Activated T-cell treated with anti-CD3 and anti-CD28 coated beads for 1 hour (primary cell): ENCODE results near the gene SSH3.

ENCODE experiments used
- DNase-seq: peaks from one replicate; pipeline ENCODE4 v3.0.0-alpha.2; 2020; ENCODE audit warnings: low read depth

The SSH3 gene

DNA sequence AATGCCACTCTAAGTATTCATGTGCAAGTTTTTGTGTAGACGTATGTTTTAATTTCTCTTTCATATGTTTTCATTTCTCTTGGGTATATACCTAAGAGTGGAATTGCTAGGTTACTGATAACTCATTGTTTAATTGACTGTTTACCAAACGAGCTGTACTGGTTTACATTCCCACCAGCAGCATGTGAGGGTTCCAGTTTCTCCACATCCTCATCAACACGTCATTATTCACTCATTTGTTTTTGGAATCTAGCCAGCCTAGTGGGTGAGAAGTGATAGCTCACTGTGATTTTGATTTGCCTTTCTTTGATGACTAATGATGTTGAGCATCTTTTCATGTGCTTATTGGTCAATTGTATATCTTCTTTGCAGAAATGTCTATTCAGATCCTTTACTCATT, 10.2 kb upstream of the SSH3 start:
- no peak for DNase-seq

DNA sequence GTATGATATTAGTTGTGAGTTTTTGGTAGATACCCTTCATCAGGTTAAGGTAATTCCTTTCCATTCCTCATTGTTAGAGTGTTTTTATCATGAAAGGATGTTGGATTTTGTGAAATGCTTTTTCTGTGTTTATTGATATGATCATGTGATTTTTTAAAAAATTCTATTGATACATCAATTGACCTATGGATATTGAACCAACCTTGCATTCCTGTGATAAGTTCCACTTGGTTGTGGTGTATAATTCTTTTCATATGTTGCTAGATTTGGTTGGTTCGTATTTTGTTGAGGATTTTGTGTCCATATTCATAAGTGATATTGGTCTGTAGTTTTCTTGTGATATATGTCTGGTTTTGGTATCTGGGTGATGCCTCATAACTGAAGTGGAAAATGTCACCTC, 7.5 kb upstream of the SSH3 start:
- no peak for DNase-seq

DNA sequence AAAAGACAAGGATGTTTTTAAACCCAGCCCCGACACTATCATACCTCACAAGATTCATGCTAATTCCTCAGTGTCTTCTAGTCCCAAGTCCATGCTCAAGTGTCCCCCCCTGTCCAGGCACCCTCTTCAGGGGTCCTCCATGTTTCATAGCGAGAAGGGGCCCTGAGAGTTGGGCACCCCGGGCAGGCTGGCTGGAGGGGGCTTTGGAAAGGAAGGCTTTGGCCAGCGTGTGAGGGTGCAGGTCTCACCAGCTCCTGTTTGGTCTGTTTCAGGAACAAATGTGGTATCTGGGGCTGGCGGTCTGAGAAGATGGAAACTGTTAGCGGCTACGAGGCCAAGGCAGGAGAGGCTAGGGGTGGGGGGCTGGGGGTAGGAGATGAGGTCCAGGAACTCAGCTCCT, 4.5 kb upstream of the SSH3 start:
- DNase-seq: no peak

DNA sequence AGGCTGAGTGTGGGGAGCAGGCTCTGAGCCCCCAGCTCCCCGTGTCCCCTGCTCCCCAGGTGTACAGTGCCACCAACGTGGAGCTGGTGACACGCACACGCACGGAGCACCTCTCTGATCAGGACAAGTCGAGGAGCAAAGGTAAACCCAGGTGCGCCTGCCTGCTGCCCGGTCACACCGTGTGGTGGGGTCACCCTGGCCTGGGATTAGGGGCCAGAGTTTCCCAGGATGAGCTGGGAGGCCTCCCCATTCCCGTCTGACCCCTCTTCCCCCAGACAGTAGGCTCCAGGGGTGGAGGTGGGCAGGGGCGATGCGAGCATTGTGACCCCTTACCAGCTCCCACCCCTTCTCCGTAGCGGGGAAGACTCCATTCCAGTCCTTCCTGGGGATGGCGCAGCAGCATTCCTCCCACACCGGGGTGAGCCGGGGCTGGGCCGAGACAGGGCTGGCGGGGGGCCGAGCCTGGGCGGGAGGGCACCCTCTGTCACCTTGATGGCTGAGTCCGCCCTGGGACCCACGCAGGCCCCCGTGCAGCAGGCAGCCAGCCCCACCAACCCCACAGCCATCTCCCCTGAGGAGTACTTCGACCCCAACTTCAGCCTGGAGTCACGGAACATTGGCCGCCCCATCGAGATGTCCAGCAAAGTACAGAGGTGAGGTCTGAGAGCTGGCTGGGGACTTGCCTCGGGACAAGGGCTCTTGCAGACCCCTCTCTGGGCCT, 3.7 kb upstream of the SSH3 start:
- DNase-seq: no peak

DNA sequence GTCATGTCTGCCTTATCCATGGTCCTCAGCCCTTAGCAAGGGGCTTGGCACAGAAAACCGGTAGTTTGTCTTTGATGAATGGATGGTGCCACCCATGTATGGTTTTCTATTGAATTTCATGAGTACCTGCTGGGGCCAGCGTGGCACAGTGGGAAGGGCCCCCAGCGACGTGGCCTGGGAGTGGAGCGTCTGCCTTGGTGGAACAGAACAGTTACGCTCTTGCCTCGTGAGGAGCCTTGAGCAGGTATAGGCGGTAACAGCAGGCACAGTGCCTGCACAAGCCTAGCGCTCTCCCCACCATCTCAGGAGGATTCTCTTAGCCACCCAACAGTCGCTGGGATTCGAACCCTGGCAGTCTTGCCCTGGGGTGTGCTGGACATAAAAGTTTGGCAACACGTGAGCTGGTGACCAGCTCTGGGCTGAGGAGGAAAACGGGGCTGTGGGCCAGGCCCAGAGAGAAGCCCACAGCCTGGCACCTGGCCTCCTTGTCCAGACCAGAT, 3.0 kb upstream of the SSH3 start:
- no peak for DNase-seq

DNA sequence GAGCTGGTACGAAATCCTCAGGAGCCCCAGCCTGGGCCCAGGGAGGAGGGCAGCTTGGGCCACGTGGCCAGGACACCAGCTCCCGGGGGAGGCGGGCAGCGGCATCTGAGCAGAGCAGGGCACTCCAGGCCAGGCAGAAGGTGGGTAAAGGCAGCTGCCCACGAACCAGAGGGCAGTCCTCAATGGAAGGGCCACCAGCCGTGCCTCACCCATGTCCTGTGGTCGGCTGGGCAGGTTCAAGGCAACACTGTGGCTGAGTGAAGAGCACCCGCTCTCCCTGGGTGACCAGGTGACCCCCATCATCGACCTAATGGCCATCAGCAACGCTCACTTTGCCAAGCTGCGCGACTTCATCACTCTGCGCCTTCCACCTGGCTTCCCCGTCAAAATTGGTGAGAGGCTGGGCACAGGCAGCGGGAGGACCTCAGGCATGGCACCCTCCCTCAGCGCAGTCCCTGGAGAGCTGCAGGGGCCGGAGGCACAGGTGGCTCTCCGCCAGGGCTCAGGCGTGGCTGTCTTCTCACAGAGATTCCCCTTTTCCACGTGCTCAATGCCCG, 2.5 kb upstream of the SSH3 start:
- DNase-seq: no peak

DNA sequence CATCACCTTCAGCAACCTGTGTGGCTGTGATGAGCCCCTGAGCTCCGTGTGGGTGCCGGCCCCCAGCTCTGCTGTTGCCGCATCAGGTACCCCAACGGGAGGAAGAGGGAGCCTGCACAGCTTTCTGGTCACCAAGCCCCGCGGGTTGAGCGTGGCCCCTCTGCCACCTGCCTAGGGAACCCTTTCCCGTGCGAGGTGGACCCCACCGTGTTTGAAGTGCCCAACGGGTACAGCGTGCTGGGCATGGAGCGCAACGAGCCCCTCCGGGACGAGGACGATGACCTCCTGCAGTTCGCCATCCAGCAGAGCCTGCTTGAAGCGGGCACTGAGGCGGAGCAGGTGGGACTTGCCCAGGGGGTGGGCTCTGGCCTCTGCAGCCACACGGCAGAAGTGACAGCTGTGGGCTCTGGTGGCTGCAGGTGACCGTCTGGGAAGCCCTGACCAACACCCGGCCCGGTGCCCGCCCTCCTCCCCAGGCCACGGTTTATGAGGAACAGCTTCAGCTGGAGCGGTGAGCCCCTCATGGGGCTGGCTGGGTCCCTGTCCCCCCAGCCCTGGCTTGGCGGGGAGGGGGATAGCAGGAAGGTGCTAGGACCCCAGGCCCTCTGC, 1.9 kb upstream of the SSH3 start:
- DNase-seq: no peak

DNA sequence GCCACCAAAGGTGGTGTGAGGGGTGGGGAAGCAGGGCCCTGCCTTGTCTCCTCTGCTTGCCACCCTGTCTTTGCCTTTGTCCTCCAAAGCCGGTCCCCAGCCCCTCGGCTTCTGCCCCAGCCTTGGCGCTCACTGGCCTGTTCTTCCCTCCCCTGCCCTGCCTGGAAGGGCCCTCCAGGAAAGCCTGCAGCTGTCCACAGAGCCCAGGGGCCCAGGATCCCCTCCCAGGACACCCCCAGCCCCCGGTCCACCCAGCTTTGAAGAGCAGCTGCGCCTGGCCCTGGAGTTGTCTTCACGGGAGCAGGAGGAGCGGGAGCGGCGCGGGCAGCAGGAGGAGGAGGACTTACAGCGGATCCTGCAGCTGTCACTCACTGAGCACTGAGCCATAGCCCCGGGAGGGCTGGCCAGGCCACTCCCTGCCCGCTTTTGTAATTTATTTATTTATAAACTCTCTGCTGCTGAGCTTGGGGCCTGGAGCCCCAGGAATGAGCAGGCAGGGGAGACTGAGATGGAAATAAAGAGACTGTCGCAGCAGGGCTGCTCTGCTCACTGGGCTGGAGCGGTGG, 1.3 kb upstream of the SSH3 start:
- no peak for DNase-seq

DNA sequence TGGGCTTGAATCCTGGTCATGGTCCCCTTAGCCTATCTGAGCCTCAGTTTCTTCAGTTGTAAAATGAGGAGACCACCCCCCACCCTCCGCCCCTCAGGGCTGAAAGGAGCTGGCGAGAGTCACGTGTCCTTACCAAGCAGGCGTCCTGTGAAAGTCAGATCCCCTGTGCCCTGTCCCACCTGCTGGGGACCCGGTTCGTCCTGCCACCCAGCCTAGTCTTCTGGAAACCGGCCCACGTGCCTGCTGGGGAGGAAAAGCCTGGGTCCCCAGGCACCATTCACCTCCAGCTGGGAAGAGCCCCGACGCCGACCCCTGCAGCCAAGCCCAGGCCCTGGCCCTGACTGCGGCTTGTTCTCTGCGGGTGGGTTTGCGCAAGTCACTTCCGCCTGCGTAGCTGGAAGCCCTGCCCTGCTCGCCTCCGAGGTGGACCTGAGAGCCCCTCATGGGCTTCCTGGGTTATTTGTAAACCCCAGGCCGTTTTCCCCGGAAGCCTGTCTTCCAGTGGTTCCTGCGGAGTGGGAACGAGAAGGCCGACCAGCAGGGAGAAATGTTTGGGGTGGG, 679 bp upstream of the SSH3 start:
- DNase-seq: no peak

DNA sequence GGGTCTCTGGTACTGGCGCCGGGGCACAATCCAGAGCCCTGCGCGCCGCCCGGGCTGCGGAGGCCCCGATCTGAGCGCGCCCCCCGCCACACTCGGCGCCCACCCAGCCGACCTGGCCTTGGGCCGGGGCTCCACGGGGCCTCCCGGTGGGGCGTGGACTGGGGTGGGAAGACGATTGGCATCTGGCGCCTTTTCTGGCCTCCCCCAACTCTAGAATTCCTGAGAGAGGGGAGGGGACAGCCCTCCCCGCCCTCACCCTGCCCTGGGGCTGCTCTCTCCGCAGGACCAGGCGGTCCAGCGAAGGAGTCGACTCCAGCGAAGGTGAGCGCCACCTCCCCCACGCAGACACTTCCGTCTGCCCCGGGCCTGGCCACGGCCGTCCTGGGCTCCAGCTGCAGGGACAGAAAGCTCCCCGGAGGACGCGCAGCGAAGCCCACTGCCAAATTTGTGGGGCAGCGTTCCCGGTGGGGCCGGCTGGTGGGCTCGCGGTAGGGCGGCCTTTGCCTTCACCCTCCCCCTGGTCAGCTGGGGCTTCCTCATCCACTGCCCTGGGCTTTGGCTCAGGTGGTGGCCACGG, 593 bp downstream of the SSH3 start:
- DNase-seq: no peak

DNA sequence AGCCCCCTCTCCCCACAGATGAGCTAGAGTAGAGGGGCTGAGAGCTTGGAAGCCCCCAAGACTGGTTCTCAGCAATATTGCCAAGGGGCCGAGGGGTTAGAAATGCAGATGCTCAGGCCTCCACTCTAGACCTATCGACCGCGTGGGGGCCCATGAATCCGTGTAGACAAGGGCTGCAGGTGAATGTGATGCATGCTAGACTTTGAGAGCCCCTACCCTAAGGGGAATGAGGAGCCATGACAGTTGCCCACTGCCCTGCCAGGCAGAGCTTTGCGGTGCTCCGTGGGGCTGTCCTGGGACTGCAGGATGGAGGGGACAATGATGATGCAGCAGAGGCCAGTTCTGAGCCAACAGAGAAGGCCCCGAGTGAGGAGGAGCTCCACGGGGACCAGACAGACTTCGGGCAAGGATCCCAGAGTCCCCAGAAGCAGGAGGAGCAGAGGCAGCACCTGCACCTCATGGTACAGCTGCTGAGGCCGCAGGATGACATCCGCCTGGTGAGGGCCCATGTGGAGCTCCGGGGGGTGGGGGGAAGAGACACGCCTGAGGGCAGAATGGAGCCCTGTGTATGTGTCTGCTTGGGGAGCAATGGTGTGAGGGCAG, 1.3 kb downstream of the SSH3 start:
- no peak for DNase-seq

DNA sequence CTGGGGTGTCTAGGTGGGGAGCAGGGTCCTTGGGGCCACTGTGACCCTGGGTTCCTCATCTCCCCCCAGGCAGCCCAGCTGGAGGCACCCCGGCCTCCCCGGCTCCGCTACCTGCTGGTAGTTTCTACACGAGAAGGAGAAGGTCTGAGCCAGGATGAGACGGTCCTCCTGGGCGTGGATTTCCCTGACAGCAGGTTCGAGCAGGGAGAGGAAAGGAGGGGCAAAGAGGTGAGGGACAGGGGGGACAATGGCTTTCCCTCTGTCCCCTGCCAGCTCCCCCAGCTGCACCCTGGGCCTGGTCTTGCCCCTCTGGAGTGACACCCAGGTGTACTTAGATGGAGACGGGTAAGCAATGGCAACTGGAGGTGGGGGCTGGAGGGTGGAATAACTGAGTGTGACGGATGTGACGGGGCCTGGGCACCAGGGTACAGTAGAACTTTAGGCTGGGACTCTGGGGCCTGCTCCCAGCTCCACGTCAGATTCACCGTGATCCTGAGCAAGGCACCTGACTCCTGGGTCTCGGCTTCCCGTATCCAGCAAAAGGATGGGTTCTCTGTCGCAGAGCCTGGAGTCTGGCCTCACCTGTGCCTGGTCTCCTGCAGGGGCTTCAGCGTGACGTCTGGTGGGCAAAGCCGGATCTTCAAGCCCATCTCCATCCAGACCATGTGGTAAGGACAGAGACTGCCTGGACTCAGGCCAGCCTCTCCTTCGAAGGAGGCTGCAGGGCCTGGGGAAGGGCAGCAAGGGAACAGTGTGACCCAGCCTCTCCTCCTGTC, 3.6 kb downstream of the SSH3 start:
- no peak for DNase-seq

DNA sequence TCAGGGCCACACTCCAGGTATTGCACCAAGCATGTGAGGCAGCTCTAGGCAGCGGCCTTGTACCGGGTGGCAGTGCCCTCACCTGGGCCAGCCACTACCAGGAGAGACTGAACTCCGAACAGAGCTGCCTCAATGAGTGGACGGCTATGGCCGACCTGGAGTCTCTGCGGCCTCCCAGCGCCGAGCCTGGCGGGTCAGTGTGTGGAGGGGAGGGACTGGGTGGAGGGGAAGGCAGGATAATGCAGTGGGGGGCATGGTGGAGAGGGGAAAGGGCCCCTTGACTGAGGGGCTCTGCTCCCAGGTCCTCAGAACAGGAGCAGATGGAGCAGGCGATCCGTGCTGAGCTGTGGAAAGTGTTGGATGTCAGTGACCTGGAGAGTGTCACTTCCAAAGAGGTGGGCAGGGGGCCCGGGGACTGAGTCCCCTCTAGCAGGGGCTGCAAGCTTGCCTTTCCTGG, 4.2 kb downstream of the SSH3 start:
- DNase-seq: no peak

DNA sequence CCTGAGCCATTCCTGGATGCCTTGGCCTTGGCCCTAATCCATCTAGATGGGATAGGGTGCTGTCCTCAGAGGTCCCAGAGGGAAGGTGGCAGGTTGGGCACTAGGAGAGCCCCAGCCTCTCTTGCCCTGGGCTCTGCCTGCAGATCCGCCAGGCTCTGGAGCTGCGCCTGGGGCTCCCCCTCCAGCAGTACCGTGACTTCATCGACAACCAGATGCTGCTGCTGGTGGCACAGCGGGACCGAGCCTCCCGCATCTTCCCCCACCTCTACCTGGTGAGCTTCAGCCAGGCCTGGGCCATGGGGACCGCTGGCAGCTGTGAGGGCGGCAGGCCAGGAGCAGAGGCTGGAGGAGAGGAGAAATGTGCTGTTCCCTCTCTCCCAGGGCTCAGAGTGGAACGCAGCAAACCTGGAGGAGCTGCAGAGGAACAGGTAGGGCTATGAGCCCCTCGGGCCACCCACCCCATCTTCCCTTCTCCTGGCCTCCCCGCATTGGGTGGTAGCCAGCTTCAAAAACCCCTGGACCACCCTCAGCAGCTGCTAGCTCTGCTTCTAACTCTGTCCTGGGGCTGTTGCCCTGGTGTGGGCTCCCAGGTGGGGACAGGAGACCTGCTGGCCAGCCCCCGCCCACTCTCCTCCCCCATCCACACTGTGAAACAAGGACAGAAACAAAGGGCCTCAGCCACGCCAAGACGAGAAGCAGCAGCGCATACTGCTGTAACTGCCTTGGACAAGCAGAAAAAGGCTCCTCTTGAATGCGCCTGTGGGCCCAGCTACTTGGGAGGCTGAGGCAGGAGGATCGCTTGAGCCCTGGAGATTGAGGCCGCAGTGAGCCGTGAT, 4.9 kb downstream of the SSH3 start:
- DNase-seq: no peak

DNA sequence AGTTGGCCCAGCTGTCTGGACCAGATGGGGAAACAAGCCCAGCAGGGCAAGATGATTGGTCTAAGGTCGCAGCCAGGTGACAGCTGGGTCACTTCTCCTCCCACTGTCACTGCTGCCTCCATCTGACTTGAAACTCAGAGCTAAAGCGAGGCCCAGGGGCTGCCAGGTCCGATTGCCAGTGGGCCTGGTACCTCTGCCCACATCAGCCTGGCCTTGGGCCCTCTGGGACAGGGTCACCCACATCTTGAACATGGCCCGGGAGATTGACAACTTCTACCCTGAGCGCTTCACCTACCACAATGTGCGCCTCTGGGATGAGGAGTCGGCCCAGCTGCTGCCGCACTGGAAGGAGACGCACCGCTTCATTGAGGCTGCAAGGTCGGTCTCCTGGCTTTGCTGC, 5.8 kb downstream of the SSH3 start:
- no peak for DNase-seq

DNA sequence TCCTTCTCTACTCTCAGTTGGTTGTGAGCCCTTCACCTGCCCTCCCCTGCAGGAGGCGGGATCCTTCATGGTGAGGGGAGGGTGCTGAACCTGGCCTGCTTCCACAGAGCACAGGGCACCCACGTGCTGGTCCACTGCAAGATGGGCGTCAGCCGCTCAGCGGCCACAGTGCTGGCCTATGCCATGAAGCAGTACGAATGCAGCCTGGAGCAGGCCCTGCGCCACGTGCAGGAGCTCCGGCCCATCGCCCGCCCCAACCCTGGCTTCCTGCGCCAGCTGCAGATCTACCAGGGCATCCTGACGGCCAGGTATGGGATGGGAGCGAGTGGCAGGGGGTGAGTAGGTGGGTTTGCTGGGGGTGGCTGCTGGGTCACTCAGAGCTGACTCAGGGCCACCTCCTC, 6.3 kb downstream of the SSH3 start:
- no peak for DNase-seq

DNA sequence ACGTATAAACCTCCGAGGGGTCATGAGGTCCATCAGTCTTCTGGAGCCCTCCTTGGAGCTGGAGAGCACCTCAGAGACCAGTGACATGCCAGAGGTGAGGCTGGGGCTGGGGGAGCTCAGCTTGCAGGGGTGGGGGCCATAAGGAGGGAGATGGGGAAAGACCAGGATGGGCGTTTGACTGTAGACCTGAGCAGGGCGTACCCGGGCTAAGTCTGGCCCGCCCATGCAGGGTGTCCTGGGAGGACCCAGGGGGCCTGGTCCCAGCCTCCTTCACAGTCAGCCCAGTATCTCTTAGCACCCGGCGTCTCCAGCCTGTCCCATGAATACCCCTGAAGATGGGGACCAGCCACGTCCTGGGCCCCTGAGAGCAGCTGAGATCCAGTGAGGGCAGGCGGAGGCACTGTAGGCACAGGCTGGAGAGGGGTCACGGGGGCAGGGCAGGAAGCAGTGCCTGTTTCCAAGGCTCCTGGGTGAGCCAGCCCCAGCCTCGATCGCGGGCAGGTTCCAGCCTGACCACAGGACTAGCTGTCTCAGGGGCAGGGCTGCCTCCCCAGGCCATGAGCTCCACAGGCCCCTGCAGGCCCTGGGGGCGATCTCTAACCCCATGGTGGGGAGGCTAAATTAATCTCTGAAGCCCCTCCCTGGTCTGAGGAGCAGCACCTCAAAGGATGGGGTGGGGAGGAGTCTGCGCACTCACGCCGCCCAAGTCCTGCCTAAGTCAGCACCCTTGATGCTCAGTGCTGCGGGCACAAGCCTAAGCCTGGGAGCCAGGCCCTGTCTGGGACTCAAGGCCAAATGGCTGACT, 7.1 kb downstream of the SSH3 start:
- DNase-seq: no peak

DNA sequence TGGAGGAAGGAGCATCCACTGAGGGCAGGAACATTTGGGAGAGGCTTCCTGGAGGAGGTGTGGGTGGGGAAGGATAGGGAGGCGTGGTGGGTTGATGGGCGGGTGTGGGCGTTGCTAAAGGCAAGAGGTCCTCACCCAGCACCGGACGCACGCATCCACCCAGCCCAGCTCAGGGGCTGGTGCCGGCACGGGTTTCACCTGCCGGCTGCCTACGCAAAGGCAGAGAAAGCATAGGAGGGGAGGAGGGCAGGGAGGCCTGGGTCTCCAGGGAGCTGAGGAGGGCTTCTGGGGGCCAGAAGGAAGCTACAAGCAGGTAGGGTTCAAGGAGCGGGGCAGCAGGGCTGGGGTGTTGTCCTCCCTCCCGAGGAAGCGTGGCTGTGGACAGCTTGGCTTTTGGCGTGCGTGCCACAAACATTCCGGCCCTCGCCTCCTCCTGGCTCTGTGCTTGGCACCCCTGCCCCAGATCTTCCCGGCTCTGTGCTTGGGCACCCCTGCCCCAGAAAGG, 7.8 kb downstream of the SSH3 start:
- no peak for DNase-seq

DNA sequence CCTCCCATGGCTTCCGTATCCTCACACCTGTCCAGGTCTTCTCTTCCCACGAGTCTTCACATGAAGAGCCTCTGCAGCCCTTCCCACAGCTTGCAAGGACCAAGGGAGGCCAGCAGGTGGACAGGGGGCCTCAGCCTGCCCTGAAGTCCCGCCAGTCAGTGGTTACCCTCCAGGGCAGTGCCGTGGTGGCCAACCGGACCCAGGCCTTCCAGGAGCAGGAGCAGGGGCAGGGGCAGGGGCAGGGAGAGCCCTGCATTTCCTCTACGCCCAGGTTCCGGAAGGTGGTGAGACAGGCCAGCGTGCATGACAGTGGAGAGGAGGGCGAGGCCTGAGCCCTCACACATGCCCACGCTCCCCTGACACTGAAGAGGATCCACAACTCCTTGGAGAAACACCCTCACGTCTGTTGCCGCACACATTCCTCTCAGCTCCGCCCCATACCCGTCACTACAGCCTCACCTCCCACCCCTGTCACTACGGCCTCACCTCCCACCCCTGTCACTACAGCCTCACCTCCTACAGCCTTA, 8.3 kb downstream of the SSH3 start:
- no peak for DNase-seq
